ENCODE measurements around the gene PCBP2.
A peak's percentile ranks its signal among the peaks of the same experiment; 100 is the strongest.

Gene PCBP2

GRCh38 chr12:53495903-53496751 lies 44.2 kb downstream of the PCBP2 start:
- no peak for DNase-seq

- DNase-seq: no peak
Observed at GRCh38 chr12:53496752-53497032, 44.8 kb downstream of the PCBP2 start.

GRCh38 chr12:53497461-53497860 lies 45.6 kb downstream of the PCBP2 start:
- DNase-seq: no peak

- DNase-seq: no peak
Observed at GRCh38 chr12:53498235-53498630, 46.3 kb downstream of the PCBP2 start.

GRCh38 chr12:53499266-53500141 lies 47.6 kb downstream of the PCBP2 start, which contains the start of gene MAP3K12:
MAP3K12 (minus strand) TSS chr12:53499458; CDS start chr12:53487391, 12,067 bp downstream.
- DNase-seq: peak; percentile 68

- no peak for DNase-seq
Observed at GRCh38 chr12:53500142-53500775, 48.4 kb downstream of the PCBP2 start.

- peak; percentile 98 for DNase-seq
Observed at GRCh38 chr12:53500776-53501614, 49.1 kb downstream of the PCBP2 start, which contains the start of gene TARBP2. TARBP2 (plus strand) TSS chr12:53501283; CDS start chr12:53501409, 126 bp downstream.

GRCh38 chr12:53501615-53502181 lies 49.8 kb downstream of the PCBP2 start:
- no peak for DNase-seq

GRCh38 chr12:53502331-53502730 lies 50.4 kb downstream of the PCBP2 start:
- DNase-seq: no peak

- no peak for DNase-seq
Observed at GRCh38 chr12:53502983-53503728, 51.3 kb downstream of the PCBP2 start.

GRCh38 chr12:53504004-53504920 lies 52.4 kb downstream of the PCBP2 start:
- no peak for DNase-seq

- no peak for DNase-seq
Observed at GRCh38 chr12:53505086-53505485, 53.2 kb downstream of the PCBP2 start.

- DNase-seq: no peak
Observed at GRCh38 chr12:53505555-53506449, 53.9 kb downstream of the PCBP2 start.

GRCh38 chr12:53506450-53506785 lies 54.5 kb downstream of the PCBP2 start:
- DNase-seq: no peak

- no peak for DNase-seq
Observed at GRCh38 chr12:53506881-53507602, 55.1 kb downstream of the PCBP2 start, which contains the start of gene NPFF. NPFF (minus strand) TSS chr12:53507484; CDS start chr12:53507474, 10 bp downstream.

GRCh38 chr12:53507603-53507885 lies 55.6 kb downstream of the PCBP2 start:
- no peak for DNase-seq

GRCh38 chr12:53508534-53509170 lies 56.8 kb downstream of the PCBP2 start:
- peak; percentile 85 for DNase-seq
